Stimulated activated CD8-positive, alpha-beta memory T cell treated with anti-CD3 and anti-CD28 coated beads, Interleukin-15, amount 100 ng/mL, for 1 hour (primary cell): Measurements from ENCODE around the gene ZCCHC17.
A peak's percentile ranks its signal among the peaks of the same experiment; 100 is the strongest.
"Not testable (repeated sequence)": the region's sequence is repeated elsewhere in the genome, so short reads cannot be mapped to it uniquely, and the experiment has no call there.

ENCODE experiments used
- DNase-seq: peaks from one replicate; pipeline ENCODE4 v3.0.0-alpha.2; 2020; ENCODE audit warnings: low read depth

The ZCCHC17 gene, protein sequence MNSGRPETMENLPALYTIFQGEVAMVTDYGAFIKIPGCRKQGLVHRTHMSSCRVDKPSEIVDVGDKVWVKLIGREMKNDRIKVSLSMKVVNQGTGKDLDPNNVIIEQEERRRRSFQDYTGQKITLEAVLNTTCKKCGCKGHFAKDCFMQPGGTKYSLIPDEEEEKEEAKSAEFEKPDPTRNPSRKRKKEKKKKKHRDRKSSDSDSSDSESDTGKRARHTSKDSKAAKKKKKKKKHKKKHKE

DNA sequence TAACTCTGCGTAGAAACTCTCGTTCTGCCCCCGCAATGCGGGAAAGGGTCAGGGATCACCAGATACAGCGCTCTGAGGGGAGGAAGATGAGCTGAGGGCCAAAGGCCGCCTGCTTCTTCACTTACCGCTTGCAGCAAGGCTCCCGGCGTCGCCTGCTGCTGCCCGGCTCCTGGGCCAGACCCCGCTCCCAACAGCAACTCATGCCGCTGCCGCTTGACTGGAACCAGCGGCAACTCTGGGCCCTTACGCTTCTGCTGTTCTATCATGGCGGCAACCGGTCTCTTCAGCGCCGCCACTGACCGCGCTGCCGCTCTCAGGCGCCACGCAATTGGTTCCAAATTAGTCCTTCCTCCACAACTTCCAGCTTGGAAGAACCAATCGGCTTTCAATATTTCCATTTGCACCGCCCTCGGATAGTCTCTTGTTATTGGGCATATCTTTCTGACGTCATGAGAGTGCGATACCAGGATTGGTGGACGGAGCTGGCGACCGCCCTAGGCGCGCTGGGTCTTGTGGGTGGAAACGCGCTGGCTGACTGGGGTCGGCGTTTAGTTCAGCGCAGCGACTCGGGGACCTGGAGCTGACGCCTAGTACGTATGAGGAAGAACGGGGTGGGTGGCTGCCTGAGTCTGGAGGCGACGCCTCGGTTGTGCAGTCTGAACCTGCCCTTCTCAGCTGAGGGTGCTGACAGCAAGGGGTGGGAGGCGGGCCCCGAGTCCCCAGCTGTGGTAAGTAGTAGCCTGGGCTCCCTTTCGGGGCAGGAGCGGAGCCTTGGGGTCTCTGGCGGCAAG is at the start of gene ZCCHC17, which contains the start of gene SNRNP40:
Gene ZCCHC17, plus strand, starts transcription at position 547 of the 791 bp plus-strand sequence. CDS start 13,067 bp downstream, outside the sequence.
Gene SNRNP40, minus strand, starts transcription at position 303 of the 791 bp plus-strand sequence. Its CDS starts 37 bp downstream, at position 266.
- peak; percentile 79 for DNase-seq

DNA sequence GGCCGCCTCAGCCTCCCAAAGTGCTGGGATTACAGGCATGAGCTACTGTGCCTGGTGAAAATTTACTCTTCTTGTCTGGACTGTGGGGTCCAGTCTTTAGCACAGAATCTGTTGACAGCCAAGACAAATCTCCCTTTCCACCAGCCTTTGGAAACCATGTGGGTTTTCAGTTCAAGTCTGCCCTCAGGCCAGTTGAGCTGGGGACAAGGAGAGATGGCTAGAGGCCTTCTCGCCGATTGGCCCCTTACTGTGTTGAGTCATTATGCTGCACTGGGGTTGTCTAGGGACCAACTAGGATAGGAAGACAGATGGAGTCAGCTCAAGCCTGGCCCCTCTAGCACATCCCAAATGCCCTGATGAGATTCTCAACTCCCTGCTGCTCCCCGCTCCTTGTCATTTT is 48.6 kb upstream of the ZCCHC17 start:
- DNase-seq = no peak

DNA sequence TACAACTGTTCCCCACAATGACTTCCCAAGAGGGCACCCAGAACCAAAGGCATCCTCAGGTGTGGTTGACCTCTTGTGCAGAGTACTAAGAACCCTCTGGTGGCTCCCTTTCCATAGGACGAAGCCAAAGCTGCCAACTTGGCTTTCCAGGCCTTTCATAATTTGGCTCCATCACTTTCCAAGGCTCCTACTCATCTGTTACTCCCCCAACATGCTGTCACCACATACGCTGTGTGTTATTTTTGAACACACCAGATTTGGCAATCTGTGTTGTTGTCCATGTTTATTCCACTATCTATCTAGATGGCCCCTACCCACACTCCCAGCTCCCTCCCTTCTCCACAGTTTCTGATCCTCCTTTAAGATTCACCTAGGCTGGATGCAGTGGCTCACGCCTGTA is 47.0 kb upstream of the ZCCHC17 start:
- no peak for DNase-seq

DNA sequence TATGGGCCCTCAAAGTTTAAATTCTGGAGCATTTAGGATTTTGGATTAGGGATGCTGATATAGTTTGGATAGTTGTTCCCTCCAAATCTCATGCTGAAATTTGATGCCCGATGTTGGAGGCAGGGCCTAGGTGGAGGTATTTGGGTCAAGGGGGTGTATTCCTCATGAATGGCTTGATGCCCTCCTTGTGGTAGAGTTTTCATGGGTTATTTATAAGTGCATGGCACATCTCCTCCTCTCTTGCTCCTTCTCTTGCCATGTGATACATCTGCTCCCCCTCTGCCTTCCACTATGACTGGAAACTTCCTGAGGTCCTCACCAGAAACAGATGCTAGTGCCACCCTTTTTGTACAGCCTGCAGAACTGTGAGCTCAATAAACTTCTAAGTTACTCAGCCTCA is 39.6 kb upstream of the ZCCHC17 start:
- no peak for DNase-seq

DNA sequence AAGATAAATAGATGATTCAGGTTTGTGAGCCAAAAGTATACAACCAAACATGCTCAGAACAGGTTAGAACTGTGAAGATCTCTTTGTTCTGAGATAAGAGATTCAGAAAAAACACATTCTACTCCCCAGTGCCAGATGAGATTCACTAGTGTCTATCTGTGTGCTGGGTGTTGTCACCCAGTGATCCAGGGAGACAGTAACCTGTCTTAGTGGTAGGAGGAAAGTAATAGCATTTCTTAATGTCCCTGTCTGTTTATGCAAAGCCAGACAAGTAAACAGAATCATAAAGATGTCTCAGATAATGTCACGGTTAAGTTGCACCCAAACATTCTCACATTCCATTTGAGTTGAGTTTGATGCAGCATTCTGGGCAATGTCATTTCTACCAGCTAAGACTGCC is 38.3 kb upstream of the ZCCHC17 start:
- no peak for DNase-seq

DNA sequence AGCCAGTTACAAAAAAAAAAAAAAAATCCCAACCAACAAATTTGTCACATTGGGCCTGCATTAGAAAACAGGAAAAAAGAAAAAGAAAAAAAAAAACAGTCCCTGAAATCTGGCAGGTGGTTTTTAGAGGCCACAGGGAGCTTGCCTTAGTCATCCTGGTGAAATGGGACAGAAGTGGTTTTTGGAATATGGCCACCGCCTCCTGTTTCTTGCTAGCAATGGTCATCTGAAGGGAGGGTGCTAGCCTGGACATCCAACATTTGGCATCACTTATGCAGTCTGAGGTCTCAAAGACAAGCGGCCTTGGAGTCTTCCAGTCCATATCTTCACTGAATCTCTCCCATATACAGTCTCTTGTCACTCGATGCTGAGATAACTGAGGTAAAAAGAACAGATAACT is 37.1 kb upstream of the ZCCHC17 start:
- DNase-seq = no peak

DNA sequence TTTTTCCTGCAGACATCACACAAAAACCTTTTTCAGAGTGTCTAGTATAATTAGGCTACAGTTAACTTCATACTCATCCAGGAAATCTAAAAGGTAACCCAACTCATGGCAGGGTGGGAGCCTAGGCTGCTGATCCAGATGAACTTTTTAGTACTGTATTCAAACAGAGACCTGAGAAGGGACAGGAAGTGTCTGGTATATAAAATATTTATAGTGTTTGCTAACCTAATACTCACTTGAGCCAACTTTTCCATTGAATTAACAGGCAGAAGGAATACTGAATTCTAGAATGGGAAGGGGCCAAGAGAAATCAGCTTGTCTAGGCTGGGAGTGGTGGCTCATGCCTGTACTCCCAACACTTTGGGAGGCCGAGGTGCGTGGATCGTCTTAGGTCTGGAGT is 34.9 kb upstream of the ZCCHC17 start:
- DNase-seq = no peak

DNA sequence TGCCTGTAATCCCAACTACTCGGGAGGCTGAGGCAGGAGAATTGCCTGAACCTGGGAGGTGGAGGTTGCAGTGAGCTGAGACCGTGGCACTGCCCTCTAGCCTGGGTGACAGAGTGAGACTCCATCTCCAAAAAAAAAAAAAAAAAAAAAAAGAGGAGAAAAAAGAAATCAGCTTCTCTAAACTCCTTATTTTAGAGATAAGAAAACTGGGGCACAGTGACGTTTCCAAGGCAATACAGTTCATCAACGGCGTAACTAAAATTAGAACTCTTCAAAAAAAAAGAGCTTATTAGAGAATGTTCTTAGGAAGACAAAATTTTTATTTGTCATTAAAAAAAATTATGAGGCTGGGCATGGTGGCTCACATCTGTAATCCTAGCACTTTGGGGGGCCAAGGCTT is 34.4 kb upstream of the ZCCHC17 start:
- not testable (repeated sequence) for DNase-seq

DNA sequence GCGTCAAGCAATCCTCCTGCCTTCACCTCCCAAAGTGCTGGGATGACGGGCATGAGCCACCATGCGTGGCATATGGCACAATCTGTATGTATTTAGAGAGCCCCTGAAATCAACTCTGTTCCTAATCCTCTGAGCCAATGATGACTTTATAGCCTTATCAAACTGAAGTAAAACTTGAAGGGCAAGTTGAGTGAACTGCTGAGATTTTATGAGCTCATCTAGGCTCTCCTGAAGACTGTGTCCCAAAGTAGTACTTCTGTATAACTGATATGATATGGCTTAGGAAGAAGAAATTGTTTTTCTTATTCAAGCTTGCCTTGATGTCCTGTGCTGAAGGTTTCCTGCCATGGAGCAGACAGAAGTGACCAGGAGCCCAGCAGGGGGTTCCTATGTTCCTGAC is 33.4 kb upstream of the ZCCHC17 start:
- DNase-seq = no peak

DNA sequence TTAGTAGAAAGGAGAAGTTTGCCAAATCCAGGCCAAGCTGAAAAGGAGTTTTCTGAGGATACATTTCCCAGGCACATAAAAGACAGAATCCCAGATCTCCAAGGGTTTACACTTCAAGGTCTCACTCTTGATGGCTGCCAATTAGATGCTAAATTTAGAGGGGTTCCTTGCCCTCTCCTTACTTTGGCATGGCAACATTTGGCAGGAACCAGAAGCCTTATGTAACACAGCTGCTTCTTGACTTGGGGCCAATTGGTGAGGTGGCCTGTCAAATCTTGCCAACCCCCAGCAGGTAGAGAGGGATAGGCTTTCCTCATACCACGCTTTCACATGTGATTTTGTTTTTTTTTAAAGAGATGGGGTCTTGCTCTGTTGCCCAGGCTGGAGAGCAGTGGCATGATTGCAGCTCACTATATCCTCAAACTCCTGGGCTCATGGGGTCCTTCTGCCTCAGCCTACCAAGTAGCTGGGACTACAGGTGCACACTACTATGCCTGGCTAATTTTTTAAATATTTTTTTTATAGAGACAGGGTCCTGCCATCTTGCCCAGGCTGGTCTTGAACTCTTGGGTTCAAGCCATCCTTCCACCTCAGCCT is 31.9 kb upstream of the ZCCHC17 start:
- DNase-seq = no peak

DNA sequence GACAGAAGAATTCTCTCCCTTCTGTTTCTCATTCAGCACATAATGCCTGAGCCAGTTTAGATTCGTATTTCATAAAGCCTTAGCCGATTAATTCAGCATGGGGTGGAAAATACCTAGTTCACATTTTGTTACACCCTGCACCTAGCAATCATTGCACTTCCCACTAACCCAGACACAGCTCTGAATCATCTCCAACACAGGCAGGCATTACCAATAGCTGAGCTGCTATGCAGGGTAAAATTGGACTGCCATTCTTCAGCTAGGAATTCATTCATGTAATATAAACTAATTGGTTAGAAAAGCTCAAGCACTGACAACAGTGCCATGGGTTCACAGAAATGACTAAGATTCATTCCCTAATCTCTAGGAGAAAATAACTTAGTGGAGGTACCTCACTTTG is 30.3 kb upstream of the ZCCHC17 start:
- DNase-seq = no peak

DNA sequence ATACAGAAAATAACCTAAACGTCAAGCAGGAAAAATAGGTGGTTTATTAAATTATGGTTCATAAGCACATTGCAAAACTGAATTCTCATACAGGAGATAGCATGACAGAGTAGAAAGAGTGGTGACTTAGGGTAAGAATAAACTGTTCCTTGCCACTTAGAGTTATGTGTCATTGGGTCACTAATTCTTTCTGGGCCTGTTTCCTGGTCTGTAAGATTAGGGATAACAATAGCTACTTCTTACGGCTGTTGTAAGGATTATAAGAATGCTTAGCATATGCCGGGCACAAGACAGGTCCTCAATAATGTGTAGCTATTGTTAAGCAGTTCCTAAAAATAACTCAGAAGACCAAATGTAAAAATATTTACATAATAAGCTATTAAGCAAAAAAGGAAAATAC is 24.5 kb upstream of the ZCCHC17 start:
- DNase-seq = no peak

DNA sequence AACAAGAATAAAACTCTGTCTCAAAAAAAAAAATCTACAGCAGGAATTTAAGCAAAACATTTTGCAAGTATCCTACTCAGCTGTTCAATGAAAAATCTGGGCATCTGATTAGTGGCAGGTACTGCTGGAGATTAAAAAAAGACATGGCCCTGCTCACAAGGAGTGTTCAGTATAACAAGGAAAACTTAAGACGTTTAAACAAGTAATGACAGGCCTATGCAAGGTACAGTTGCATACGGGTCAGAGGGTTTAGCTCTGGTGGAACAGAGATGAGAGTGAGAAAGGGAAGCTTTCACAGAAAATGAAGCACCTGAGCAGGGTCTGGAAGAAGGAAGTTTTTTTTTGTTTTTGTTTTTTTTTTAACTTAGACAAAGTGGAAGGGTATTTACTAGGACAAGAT is 23.2 kb upstream of the ZCCHC17 start:
- no peak for DNase-seq

DNA sequence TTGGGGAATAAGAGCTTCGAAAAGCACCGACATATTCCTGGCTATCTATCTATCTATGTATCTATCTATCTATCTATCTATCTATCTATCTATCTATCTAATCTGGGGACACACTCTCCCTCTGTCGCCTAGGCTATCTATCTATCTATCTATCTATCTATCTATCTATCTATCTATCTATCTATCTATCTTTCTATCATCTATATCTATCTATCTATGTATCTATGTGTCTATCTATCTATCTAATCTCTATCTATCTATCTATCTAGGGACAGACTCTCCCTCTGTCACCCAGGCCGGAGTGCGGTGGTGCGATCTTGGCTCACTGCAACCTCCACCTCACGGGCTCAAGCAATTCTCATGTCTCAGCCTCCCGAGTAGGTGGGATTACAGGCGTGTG is 14.4 kb upstream of the ZCCHC17 start:
- DNase-seq = not testable (repeated sequence)

DNA sequence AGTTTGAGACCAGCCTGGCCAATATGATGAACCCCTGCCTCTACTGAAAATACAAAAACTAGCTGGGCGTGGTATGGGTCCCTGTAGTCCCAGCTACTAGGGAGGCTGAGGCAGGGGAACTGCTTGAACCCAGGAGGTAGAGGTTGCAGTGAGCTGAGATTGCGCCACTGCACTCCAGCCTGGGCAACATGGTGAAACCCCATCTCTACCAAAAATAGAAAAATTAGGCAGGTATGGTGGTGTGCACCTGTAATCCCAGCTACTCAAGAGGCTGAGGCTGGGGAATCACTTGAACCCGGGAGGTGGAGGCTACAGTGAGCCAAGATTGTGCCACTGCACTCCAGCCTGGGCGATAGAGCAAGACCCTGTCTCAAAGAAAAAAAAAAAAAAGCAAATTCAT is 9.0 kb upstream of the ZCCHC17 start:
- DNase-seq = not testable (repeated sequence)

DNA sequence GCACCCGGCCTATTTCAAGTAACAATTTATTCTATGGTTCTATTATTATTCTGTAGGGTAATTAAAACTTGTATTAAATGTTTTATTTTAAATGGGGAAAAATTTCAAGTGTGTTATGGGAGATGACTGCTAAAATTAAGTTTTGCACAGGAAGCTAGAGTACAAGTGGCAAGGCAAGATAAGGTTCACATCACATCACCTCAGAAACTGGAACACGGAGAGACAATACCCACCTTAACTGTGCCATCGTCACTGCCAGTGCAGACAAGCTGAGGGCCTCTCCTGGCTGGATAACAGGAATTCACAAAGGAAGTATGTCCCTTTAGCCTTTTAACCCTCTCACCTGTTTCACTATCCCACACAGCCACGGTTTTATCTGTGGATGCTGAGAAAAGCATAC is 7.8 kb upstream of the ZCCHC17 start:
- DNase-seq = no peak

DNA sequence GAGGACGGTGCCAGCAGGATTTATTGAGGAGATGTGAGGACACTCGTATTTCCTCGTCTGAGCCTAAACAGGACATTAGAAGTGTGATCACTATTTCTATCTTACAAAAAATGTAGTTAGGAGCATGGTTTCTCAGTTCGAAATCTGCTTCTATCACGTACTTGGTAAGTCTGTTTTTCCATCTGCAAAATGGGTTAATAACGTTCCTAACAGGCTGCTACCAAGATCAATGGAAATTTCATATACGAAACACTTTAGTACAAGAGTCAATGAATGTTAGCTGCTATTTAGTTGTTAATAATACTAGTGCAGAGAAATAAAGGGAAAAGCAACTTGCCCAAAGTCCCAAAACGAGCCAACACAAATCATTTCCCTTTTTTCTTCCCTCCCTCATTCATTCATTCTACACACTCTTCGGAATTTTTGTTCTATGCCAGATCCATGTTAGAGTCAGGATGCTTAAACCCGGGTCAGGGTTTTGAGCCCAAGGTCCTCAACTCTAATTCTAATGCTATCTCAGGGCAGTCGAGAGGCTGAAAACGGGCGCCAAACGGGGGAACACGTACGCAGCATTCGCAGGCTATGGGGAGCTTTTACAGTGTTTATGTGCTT is 852 bp upstream of the ZCCHC17 start:
- no peak for DNase-seq

DNA sequence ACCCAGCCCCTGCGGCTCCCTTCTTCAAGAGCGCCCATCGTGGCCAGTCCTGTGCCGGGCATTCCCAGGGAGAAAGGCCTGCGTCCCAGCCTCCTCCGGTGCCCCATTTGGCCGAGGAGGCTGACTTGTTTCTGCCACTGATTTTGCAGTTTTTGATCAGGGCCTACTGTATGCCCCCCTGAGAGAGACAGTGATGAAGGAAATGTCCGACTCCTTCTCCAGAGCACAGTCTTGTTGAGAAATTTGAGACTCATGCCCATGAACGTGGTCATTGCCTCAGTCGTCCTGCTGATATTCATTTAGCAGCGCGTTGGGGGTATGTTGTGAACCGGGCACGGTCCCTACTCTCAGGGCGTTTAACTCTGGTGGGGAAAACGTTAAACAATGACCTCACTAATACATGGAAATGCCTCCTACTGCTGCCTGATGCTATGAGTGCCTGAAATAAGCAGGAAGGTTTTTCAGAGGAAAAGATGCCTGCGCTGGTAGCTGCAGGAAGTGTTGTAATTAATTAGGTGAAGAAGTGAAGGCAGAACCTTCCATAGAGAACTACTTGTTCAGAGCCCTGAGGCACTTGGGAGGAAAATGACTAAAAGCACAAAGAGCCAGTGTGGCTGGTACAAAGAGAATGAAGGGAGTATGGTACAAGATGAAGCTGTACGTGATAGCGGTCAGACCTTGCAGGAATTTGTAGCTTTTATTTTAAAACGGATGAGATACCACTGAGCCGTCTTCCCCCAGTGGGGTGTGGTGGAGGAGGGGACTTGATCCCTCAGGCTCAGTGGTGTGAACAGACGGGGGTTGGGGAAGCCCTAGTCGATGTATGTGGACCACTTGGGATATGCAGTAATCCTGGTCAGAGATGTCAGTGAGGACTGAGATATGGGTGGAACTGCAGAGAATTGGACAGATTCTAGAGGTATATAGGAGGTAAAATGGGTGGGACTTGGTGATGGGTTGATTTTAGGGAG is 730 bp downstream of the ZCCHC17 start:
- no peak for DNase-seq

DNA sequence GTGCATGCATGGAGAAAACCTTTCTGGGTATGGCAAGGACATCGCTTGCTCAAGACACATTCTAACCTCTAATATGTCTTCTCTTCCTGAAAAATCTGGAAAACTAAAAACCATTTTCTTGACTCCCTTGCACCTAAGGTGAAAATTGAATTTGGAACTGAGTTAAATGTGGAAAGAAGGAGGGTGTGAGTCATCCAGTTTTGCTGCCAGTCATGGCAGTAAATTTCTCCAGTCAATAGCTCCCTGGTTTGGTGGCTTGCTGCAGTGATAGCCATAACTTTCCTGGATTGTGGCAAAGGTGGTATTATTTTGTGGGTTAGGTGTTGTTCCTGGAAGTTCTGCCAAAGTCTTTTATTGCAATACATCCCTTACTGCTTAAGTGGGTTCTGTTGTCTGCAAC is 2.5 kb downstream of the ZCCHC17 start:
- no peak for DNase-seq

DNA sequence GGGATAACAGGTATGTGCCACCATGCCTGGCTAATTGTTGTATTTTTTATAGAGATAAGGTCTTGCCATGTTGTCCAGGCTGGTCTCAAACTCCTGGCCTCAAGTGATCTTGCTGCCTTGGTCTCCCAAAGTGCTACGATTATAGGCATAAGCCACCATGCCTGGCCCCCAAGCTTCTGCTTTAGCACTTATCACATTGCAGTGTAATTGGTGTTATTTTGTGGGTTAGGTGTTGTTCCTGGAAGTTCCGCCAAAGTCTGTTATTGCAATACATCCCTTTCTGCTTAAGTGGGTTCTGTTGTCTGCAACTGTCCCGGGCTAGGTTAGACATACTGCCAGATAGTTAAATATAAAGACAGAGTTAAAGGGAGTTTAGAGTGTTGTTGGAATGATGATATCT is 3.4 kb downstream of the ZCCHC17 start:
- DNase-seq = no peak

DNA sequence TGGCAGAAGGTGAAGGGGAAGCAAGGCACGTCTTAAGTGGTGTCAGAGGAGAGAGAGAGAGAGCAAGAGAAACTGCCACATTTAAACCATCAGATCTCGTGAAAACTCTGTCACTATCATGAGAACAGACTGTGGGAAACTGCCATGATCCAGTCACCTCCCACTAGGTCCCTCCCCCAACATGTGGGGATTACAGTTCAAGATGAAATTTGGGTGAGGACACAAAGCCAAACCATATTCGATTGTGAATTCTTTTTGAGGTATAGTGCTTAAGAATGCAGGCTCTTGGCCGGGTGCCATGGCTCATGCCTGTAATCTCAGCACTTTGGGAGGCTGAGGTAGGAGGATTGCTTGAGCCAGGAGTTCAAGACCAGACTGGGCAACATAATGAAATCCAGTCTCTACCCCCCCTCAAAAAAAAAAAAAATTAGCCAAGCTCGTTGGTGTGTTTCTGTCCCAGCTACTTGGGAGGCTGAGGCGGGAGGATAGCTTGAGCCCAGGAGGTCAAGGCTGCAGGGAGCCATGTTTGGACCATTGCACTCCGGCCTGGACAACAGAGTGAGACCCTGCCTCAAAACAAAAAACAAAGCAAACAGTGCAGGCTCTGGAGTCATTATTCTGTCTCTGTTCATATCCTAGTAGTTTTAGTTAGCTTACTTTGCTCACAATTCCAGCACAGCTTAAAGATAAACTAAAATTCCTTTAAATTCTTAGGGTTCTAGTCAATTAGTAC is 6.0 kb downstream of the ZCCHC17 start:
- DNase-seq = no peak
